ENCODE measurements around the gene PPT2.
"Not testable (repeated sequence)": the region's sequence is repeated elsewhere in the genome, so short reads cannot be mapped to it uniquely, and the experiment has no call there.

The PPT2 gene

DNA sequence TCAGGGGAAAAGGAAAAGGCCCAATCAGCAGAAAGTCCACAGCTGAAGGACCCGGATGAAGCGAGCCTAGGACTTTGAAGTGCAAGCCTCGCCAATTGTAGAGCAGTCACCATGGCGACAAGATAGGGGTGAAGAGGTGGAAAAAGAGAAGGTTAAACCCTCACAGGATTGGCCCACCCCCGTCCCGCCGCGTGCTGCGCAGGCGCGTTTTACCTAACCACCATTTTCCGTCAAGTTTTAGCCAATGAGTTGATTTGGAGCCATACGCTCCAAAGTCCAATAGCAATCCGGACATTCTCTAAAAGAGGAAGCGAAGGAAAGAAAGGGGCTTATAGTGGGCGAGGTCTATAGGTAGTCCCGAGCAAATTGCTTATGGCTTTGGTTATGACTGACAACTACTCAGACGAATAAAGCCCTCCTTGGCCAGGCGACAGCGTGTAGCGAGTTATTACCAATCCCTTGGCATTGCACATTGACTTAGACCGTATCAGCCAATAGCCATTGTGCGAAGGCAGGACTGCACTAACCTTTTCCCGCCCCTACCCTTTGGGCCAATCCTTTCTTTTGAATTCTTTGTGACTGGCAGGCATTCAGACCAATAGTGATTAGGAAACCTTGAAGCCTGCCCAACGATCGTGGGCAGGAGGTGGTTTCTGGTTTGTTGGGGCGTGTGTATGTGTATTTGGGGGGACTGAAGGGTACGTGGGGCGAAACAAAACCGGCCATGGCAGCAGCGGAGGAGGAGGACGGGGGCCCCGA, 24.0 kb downstream of the PPT2 start, which contains the start of gene RNF5:
Gene RNF5 (plus strand): TSS at position 618 of the 759 bp plus-strand sequence. CDS start 107 bp downstream, at position 725.
- peak; percentile 100 for DNase-seq

DNA sequence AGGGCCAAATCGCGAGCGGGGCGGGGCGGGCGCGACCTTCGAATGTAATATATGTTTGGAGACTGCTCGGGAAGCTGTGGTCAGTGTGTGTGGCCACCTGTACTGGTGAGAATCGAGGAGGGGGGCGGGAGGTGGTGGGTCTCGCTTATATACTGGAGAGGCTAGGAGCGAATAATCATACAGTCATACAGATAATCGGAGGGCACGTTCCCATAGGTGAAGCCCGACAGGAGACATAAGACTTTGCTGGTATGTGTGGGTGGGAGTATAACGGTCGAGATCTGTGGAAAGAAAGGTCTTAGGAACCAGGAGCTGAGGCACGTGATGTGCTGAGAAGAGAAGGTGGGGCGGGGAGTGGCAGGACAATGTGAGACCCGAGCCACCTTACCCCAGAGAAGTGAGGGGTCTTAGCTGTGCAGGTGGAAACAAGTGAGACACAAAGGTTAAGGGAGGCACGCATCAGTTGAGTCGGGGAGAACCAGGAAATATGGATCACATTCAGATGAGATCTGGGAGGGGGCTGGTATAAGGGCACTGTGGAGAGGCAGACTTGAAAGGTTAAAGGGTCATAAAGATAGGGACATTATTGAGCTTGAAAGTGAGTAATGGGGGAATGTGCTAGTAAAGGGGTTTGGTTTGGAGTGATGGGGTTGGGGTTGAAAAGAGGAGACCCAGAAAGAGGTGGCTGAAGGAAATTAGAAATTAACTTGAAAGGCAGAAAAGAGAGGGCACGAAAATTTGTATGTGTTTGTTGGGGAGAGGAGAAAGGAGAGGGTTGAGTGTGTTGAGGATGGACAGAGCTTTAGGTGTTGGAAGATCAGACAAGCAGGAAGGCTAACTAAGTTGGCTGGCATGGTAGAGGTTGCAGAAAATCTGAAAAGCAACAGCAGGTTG, 24.9 kb downstream of the PPT2 start:
- no peak for DNase-seq

DNA sequence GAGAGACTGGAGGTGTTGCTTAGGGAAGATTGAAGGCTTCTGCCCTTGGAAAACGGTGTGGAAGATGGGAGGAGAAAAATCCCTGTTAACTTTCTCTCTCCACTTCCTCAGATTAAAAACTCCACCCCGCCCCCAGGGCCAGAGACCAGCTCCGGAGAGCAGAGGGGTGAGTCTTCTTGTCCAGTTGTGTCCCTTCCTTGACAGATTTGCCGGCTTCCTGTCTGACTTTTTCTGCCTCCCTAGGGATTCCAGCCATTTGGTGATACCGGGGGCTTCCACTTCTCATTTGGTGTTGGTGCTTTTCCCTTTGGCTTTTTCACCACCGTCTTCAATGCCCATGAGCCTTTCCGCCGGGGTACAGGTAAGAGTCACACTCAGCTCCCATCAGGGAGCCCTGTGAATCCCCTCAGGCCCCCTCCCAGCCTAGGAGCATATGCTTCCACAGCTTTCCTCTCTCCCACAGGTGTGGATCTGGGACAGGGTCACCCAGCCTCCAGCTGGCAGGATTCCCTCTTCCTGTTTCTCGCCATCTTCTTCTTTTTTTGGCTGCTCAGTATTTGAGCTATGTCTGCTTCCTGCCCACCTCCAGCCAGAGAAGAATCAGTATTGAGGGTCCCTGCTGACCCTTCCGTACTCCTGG, 25.9 kb downstream of the PPT2 start:
- DNase-seq, result no peak

DNA sequence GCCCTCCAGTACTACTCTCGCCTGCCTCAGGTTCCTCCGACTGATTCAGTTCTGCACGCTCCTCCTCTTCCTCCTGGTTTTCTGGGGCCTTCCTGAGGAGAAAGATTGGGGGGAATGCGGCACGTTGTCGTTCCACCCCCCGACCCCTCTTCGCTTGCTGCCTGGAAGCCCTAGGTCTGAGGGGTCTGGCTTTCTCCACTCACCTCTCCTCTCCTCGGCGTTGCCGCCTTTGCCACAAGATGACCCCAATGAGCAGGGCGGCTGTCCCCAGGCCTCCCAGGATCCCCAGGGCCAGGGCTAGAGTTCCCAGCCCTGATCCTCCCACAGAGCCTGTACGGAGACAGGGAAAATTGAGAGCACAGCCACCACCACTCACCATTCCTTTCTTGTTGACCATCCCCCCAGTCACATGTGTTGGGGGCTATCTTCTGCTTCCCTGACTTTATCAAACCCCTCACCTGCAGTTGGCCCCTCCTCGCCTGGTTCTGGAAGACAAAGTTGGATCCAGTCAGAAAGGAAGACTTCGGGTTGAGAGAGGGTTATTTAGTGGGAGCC, 27.3 kb downstream of the PPT2 start:
- no peak for DNase-seq

DNA sequence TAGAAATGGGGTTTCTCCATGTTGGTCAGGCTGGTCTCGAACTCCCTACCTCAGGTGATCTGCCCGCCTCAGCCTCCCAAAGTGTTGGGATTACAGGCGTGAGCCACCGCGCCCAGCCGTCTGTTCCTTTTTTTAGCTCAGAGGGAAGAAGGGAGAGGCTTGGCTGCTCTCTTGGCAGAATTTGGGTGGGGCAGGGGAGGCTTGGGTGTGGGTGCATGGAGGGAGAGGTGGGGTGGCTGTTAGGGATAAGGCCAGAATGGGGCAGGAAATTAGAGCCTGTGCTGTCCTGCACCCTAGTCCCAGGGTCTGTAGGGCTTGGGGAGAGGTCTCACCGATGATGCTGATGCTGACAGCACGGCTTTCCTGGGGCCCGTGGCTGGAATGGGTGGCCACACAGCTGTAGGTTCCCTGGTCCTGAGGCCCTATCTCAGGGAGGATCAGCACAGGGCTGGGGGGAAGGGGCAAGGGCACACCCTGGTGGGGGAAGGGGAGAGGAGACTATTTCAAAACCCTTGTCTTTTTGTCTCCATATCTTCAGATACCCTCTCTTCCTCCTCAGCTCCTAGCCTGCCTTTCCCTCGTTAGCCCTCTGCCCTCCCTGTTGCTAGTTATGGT, 28.1 kb downstream of the PPT2 start:
- no peak for DNase-seq

DNA sequence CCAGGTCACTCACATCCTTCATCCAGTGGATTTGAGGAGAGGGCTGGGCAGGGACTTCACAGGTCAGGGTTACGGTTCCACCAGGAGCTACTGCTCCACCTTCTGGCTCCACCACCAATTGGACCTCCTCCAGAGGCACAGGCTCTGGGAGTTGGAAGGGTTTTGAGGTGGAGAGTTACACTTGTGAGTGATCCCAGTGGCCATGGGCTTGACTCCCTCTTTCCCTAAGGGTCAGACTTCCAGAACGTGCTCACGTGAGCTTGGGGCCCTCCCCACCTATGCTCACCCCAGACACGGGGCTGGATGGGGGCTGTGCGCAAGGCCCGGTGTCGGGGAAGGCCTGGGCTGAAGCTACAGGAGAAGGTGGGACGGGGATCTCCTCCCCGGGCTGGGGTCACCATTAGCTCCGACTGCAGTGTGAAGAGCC, 28.6 kb downstream of the PPT2 start:
- no peak for DNase-seq

DNA sequence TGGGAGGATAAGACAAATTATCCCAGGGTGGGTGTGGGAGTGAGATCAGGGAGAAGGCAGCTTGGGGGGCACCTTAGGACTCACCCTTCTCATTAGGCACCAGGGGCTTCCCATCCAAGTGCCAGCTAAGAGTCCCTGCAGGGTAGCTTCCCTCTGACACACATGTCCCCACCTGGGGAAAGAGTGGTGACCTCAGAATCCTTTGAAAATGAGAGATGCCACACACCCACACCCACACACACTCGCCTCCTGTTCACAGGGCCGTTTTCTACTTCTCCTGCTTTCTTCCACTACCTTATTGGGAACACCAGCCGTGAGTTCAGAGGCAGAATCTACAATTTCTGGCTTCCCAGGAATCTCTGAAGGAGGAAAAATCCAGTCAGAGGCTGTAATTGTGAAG, 29.1 kb downstream of the PPT2 start:
- no peak for DNase-seq

DNA sequence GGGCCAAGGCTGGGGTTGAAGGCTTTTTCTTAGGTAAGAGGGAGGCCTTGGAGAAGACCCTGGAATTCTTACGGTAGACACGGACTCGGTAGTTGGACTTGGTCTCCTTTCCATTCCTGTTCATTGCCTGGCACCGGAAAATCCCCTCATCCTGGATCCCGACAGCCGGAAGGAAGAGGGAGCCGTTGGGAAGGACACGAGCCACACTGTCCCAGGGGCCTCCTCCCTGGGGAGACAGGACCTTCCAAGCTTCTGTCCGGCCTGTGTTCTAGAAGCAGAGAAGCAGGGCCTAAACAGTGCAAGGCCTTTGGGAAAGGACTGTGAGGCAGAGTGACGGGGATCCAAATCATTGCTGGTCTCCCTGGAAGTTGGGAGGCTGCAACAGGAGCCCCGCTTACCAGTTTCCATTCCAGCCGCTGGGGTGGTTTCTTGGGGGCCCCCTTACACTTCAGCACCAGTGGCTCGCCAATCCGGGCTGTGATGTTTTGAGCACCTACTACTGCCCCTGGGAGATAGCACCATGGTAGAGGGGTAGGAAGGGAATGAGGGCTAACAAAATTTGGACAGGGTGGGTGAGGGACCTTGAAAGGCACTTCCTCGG, 29.6 kb downstream of the PPT2 start:
- DNase-seq, result no peak

DNA sequence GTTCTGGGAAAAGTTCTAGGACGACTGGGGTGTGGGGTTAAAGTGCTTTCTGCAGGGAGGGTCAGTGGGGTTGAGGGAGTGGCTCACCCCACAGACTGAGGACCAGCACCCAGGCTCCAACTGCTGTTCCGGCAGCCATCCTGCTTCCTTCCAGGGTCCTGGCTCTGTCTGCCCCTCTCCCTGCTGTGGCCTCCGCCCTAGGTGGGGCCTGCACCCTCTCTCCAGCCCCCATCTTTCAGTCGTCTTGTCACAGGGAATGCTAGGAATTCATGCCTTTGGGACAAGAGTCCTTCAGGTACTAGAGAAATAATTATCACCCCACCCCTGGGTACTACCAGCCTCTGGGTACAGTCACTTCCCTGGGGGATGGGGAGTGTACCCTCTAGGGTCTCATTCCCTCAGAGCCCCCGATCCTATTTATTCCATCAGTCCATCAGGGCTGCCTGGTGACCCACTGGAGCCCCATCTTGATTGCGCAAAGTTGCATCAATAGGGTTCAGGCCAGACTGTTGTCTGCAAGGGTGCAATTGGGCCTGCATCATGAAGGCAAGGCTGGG, 30.2 kb downstream of the PPT2 start, which contains the start of gene AGER:
Gene AGER (minus strand): TSS at position 170 of the 557 bp plus-strand sequence. CDS start 31 bp downstream, at position 139.
- DNase-seq, result no peak

DNA sequence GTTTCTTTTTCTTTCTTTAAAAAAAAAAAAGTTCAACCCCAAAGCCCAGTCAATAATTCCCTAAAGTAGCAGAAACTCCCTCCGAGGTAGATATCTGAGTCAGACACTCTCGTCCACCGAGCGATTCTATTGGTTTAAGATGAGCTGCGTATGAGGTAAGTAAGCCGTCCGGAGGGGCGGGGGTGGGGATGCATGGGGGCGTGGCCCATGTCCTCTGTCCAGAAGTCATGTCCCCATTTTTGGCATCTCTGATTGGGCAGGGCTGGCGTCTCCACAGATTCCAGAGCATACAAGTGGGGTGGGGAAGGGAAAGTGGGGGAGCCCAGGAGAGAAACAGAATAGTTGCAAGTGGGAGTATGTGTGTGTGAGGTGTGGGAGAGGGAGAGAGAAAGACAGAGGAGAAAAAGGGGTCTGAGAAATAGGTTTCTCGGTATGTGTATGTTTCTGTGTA, 31.8 kb downstream of the PPT2 start:
- DNase-seq, result peak; percentile 79

DNA sequence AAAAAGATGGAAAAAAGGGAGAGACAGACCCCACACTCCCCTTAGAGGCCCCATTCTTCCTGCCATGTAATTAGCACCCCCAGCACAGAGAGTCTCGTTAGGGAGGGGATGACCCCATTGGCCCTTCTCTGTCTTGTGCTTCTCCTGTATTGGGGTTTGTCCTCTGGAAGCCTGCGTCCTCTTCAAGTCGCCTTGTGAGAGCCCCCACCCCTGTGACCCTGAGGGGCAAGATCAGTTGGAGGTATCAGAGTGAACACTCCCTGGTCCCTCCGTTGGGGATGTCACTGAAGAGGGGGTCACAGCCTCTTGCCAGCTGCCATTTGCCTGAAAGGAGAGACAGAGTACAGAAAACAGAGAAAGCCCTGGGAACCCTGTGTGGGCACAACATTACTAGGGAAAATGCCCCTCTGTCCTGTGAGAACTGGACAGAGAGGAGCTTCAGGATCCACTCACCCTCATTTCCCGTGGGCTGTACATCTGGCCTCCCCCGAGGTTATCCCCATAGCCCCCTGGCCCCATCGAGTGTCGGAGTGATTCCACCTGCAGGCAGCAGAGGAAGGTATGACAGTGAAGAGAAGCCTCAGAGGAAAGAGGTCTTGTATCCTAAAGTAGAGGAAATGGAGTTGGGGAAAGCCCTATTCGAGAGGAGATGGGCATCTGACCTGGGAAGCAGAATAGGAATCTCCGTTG, 32.4 kb downstream of the PPT2 start:
- DNase-seq, result not testable (repeated sequence)

DNA sequence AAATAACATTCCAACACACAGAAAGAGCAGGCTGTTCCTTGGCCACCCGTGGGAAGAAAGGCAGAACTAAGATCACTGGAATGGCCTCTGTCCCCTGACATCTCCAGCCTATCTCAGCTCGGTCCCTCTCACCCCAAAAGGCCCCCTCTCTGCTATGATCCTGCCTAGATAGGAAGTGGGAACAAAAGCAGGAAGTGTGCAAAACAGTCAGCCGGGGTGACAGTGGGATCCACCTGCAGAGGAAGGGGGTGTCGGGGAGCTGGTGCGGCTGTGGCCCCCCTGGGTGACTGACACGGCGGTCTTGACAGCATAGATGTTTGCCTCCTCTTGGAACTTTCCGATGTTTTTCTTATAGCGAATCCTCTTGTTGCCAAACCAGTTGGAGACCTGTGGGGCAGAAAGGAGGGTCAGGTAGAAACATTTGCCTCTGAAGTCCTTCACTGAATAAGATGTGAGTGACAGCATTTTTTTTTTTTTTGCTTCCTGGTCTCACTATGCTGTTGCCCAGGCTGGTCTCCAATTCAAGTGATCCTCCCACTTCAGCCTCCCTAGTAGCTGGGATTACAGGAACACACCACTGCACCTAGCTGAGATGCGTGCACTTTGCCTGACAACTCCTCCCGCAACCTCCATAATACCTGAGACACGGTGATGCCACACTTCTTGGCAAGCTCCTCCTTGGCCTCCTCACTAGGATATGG, 33.2 kb downstream of the PPT2 start:
- DNase-seq, result no peak

DNA sequence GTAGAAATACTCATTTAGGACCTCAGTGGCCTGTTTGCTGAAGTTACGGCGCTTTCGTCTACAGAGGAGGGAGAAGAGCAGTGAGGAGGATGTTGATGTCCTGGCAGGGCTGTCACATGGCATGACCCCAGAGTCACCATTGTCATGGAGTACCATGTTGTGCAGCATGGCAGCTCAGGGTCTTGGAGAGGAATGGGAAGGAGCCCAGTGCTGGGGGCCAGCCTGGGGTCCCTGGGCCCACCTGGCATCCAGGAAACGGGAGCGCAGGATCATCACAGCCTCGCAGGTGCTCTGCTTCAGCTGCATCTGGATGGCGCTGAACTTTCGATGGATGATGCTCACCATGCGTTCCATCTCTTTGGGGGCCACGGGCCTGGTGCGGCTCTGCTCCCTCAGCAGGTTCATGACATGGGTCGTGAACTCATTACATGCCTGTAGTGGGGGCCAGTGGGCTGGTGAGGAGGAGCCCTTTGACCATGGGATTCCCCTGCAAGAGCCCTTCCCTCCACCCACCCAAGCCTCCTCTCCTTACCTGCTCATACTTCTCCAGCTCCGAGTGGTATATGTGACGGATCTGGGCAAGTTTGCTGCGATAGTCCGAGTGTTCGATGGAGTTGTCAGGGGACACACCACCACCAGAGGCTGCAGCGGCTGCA, 33.9 kb downstream of the PPT2 start:
- DNase-seq, result not testable (repeated sequence)

DNA sequence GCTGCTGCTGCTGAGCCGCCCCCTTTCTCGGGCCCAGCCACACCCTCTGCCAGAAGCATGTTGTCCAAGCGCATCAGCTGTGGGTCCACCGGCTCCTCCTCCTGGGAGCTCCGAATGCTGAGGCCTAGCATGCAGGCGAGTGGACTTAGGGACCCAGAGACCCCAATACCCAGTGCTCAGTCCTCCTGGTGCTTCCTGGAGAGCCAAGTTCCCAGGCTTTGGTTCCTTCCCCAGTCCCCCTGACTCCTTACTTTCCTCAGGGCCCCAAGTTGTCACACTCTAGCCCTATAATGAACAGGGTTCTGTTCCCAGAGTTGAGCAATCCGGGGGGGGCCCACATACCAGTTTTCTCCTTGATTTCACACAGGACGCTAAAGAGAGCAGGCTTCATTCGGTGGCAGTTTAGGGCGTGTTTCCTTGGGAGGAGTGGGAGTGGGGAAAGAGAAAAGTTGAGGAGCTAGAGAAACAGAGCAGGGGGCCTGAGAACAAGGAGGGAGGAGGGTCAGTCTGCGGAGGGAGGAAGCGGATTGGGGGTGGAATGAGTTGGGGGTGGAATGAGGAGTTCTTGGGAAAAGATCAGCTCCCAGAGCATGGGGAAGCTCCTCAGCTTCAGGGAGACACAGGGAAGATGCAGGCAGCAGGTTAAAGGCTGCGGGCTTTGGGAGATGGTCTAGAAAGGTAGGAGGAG, 34.6 kb downstream of the PPT2 start:
- DNase-seq, result no peak

DNA sequence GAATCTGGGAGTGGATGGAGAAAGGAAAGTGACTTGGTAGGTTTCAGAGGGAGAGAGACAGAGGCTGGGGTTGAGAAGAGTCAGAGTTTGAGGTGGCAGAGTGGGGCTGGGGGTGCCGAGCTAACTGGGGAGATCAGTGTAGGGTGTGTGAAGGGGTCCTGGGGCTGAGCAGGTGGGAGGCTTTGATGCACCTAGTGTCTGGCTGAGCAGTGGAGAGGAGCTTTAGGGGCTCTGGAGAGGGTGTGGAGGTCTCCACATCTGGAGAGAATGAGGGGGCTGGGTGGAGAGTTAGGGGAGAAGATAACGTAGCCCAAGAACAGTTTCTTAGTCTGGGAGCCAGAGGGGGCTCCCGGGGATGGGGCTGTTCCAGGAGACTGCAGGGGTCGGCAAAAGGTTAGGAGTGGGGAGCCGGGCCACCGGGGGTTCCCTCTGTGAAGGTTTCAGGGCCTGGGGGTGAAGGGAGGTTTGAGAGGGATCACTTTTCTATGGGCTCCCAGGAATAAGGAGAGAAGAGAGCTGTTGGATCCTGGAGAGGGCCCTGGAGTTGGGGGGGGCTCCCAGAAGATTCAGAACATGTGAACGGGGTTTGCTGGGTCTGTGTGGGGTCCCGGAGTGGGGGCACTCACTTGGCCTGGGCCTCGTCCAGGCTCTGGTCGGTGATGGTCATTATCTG, 35.3 kb downstream of the PPT2 start:
- no peak for DNase-seq

DNA sequence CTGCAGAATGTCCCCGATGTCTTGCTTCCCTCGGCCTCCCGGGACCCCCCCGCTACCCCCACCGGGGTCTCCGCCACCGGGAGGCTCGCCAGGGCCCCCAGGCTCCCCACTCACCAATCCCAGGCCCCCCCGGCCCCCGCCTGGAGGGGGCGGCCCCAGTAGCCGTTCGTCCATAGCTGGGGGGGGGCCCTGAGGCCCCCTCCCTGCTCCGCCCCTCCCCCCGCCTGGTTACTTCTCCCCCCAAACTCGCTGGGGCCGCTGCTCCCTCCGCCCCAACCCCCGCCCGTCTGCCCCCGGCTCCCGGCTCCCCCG, 35.8 kb downstream of the PPT2 start:
- no peak for DNase-seq

DNA sequence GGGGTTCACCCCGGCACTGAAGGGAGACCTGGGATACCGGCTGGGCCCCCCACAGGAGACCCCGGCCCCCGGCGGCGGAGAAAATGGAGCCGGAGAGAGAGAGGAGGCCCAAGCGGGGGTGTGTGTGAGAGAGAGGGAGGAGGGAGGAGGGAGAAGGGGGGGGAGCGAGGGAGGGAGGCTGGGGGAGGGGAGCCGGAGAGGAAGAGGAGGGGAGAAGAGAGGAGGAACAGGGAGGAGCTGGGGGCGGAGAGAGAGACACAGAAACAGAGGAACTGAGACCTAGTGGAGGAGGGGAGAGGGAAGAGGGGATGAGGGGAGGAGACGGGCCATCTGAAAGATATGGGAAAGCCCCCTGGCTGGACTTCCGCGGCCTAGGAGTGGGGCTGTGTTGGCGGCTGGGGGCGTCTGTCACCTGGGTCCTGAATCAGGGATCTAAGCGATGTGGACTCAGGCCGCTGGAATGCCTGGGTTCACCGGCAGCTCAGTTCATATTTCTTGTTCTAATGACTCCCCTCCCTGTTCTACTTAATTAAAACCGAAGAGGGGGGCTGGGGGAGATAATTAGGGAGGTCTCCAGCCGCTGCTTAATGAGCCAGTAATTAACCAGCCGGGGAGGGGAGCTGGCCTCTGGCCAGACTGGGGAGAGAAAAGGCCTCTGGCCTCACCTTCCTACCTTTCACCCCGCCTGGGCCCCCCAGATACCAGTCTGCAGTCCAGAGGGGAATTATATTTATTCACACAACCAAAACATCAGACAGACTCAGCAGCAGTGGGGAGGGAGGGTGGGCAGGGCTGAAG, 36.3 kb downstream of the PPT2 start, which contains the start of gene PBX2:
Gene PBX2 (minus strand): TSS at position 149 of the 798 bp plus-strand sequence. CDS start 287 bp downstream, outside the sequence.
- DNase-seq, result peak; percentile 94

Measured in inflammatory macrophage treated with lipopolysaccharide for 4 hours (primary cell).